OCI-LY1 (cell line): ENCODE measurements around the gene LEKR1.

Experiments used
- EZH2 ChIP-seq: fragments of 200-600 bp; sonication (generic), shearing (Covaris generic); IDR thresholded peaks from 2 replicates; pipeline ENCODE4 v1.8.0; 2017; ENCODE audit warnings: borderline replicate concordance, mixed run types, mild to moderate bottlenecking, antibody characterized with exemption, low read length, moderate library complexity, mixed read lengths
- TF ChIP-seq, protein P1 (sequence below): fragments of 200-600 bp; sonication (generic), shearing (Covaris generic); IDR thresholded peaks from 2 replicates; pipeline ENCODE4 v1.5.1; 2017; ENCODE audit warnings: mild to moderate bottlenecking, antibody characterized with exemption, low read length, moderate library complexity, mixed read lengths

DNA sequence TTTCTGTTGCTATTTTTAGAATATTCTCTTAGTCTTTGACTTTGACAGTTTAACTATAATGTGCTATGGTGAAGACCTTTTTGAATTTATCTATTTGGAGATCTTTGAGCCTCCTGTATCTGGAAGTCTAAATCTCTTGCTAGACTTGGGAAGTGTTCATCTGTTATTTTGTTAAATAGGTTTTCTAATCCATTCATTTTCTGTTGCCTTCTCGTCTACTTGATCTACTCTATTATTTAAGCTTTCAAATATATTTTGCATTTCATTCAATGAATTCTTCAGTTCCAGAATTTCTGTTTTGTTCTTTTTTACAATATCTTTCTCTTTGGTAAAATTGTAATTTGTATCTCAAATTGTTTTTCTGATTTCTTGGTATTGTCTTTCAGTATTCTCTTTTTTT, 47.8 kb downstream of the LEKR1 start:
- TF ChIP-seq, protein P1, sequence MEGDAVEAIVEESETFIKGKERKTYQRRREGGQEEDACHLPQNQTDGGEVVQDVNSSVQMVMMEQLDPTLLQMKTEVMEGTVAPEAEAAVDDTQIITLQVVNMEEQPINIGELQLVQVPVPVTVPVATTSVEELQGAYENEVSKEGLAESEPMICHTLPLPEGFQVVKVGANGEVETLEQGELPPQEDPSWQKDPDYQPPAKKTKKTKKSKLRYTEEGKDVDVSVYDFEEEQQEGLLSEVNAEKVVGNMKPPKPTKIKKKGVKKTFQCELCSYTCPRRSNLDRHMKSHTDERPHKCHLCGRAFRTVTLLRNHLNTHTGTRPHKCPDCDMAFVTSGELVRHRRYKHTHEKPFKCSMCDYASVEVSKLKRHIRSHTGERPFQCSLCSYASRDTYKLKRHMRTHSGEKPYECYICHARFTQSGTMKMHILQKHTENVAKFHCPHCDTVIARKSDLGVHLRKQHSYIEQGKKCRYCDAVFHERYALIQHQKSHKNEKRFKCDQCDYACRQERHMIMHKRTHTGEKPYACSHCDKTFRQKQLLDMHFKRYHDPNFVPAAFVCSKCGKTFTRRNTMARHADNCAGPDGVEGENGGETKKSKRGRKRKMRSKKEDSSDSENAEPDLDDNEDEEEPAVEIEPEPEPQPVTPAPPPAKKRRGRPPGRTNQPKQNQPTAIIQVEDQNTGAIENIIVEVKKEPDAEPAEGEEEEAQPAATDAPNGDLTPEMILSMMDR: no peak
- TF ChIP-seq EZH2: no peak
